Measurements from ENCODE around the gene ALLC. TPM values are rescaled to one million over a fixed set of nuclear protein-coding genes. Genes with fewer than 3 reads are reported as not detected.

The ALLC gene
- total and polyA plus RNA-seq, 10 of the 15 experiments (the other 5 are each of a cell fraction or from before 2014, with no cell fraction given): 0.05 TPM; not detected in 9

DNA sequence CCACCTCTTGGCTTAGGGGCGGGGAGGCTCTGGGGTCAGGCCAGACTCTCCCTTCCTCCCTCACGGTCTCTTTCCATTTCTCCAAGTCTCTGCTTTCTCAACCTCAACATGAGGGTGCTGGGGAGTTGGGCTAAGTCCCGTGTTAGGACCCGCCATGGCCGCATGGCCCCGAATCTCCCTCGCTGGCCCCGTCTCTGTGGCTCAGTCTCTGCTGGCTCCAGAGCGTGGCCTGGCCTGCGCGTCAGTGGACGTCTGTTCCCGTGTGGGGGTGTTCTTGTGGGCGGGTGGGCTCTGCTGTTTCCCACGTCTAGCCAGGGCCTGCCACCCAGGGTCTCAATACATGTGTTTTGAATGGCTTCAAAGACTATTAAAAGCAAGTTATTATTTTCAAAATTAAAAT lies 12.4 kb downstream of the ALLC start:
- no peak for DNase-seq (ENCODE audit: low read depth, low spot score)
- ChIA-PET RAD21 (ENCODE audit: unreplicated experiment) (no interaction called here), POLR2A (no interaction called here), SMC1A (ENCODE audit: uncharacterized antibody, unreplicated experiment) (no interaction called here), CTCF (no interaction called here)
- no peaks in the 10 kb centered on the region for H3K36me3 ChIP-seq (ENCODE audit: control insufficient read depth in 2 of 2, insufficient read depth in 2 of 2, low read length in 1 of 2)
- in situ Hi-C loops (cut with MboI): no loop called here
- TF ChIP-seq NR2C1 (IDR thresholded peaks at IDR 0.05) (no peak), ZNF24 (IDR thresholded peaks at IDR 0.05) (no peak), ZNF384 (IDR thresholded peaks at IDR 0.05; ENCODE audit: borderline replicate concordance, low read depth, low read length) (no peak), RELB (IDR thresholded peaks at IDR 0.05; ENCODE audit: low read depth) (no peak), IKZF2 (IDR thresholded peaks at IDR 0.05) (no peak), NFIC (IDR thresholded peaks at IDR 0.05; ENCODE audit: low read depth, low read length) (no peak), RAD21 (IDR thresholded peaks at IDR 0.05; ENCODE audit: insufficient read depth, low read depth, low read length) (no peak), ZNF592 (IDR thresholded peaks at IDR 0.05) (no peak), CTCF (IDR thresholded peaks at IDR 0.05 in 2 of 3, conservative IDR thresholded peaks at IDR 0.05 in 1 of 3; ENCODE audit: control insufficient read depth in 2 of 3, extremely low read depth in 1 of 3, insufficient read depth in 1 of 3, low read depth in 3 of 3, low read length in 3 of 3) (no peak), TARDBP (IDR thresholded peaks at IDR 0.05; ENCODE audit: borderline replicate concordance) (no peak), ETV6 (conservative IDR thresholded peaks at IDR 0.05 in 1 of 2, IDR thresholded peaks at IDR 0.05 in 1 of 2; ENCODE audit: borderline replicate concordance in 1 of 2, low read depth in 1 of 2) (no peak)
- TF ChIP-seq, protein P1, sequence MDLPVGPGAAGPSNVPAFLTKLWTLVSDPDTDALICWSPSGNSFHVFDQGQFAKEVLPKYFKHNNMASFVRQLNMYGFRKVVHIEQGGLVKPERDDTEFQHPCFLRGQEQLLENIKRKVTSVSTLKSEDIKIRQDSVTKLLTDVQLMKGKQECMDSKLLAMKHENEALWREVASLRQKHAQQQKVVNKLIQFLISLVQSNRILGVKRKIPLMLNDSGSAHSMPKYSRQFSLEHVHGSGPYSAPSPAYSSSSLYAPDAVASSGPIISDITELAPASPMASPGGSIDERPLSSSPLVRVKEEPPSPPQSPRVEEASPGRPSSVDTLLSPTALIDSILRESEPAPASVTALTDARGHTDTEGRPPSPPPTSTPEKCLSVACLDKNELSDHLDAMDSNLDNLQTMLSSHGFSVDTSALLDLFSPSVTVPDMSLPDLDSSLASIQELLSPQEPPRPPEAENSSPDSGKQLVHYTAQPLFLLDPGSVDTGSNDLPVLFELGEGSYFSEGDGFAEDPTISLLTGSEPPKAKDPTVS (IDR thresholded peaks at IDR 0.05; ENCODE audit: low read depth, low read length): no peak
- H3K4me3 ChIP-seq: no peak overlapping the region
- no peaks in the 10 kb centered on the region for H4K20me1 ChIP-seq (ENCODE audit: control insufficient read depth, insufficient read depth)
- H3K27ac ChIP-seq (ENCODE audit: control insufficient read depth, insufficient read depth): no peak overlapping the region
- H3K9me3 ChIP-seq (replicated peaks; ENCODE audit: control insufficient read depth, insufficient read depth, low read length): no peaks in the 10 kb centered on the region
- peaks cover 0 to 3% of the 10 kb centered on the region in 2 experiments; a peak in 1 of 4 replicates for H3K27me3 ChIP-seq (replicated peaks in 1 of 2; ENCODE audit: control insufficient read depth in 2 of 2, insufficient read depth in 2 of 2, low read length in 1 of 2)
- no peaks in the 10 kb centered on the region for H3K4me1 ChIP-seq (ENCODE audit: control insufficient read depth, insufficient read depth, low read length)
- WGBS (ENCODE audit: insufficient coverage, insufficient replicate concordance, low lambda C conversion rate, missing lambda C conversion rate): 65% methylated on average over 15 of the region's 15 CpGs
- ATAC-seq: no peak
- BruUV-seq (replicated peaks): no TSS peak
- FAIRE-seq: no peak
- no peak overlapping the region for H3K9ac ChIP-seq (ENCODE audit: control insufficient read depth, insufficient read depth, low read length)
- intact Hi-C loops (cut with micrococcal nuclease; ENCODE audit: unreplicated experiment): no loop called here
- H3K4me2 ChIP-seq (ENCODE audit: control insufficient read depth, insufficient read depth): no peak overlapping the region
- H3K79me2 ChIP-seq (ENCODE audit: control insufficient read depth, insufficient read depth, low read length): no peaks in the 10 kb centered on the region
- H2AFZ ChIP-seq (ENCODE audit: control insufficient read depth, low read depth, low read length): no peak overlapping the region

Measured in GM12878 (cell line).